GM12878 (cell line): ENCODE measurements around the gene RFXANK. TPM values are rescaled to one million over a fixed set of nuclear protein-coding genes. Genes with fewer than 3 reads are reported as not detected.

Experiments
- ATAC-seq: fragments of 200-7000 bp; cut with Tn5 transposase; 3 replicates; pipeline ENCODE4 v1.9.1; 2020; ENCODE audit warnings: mild to moderate bottlenecking, moderate library complexity
- BruUV-seq: library from RNA; stranded (reverse); fragments of 400-500 nt; replicated peaks from 2 replicates; lab custom pipeline; 2021; lab: Mats Ljungman, UMichigan
- CTCF ChIA-PET: fragments of 300-600 bp; sonication (Branson Sonifier 250); formaldehyde crosslinking; extraction: SDS; loops from one replicate; lab custom pipeline; 2021; ENCODE audit warnings: inconsistent platforms; lab: Yijun Ruan, JAX
- POLR2A ChIA-PET: fragments of 350-600 bp; formaldehyde crosslinking; extraction: SDS; loops from one replicate; lab custom pipeline; 2021; ENCODE audit warnings: inconsistent platforms; lab: Charles Lee
- RAD21 ChIA-PET: fragments of 300-600 bp; sonication (Branson Sonifier 250); formaldehyde crosslinking; loops from one replicate; lab custom pipeline; 2023; ENCODE audit warnings: antibody characterized with exemption; ENCODE audit not compliant: unreplicated experiment; lab: Charles Lee
- SMC1A ChIA-PET: fragments of 300-600 bp; sonication (Branson Sonifier 250); formaldehyde crosslinking; loops from one replicate; lab custom pipeline; 2023; ENCODE audit not compliant: unreplicated experiment, uncharacterized antibody; lab: Charles Lee
- DNase-seq: peaks from one replicate; pipeline ENCODE4 v3.0.0-alpha.2; 2011; ENCODE audit warnings: low read depth, low spot score
- FAIRE-seq: peaks from 3 replicates; lab custom pipeline; 2011; peaks lifted over from hg19 to GRCh38; lab: Jason Lieb, UNC
- H2AFZ ChIP-seq: 2 replicates; pipeline ENCODE4 v1.6.0; 2011; ENCODE audit warnings: low read depth, low read length, control low read depth; ENCODE audit not compliant: control insufficient read depth
- H3K27ac ChIP-seq: 2 replicates; pipeline ENCODE4 v1.5.1; 2011; ENCODE audit warnings: control low read depth; ENCODE audit not compliant: control insufficient read depth, insufficient read depth
- H3K27me3 ChIP-seq, 2 experiments: replicated peaks in 1 of 2; 2 replicates each; pipeline versions ENCODE4 v1.6.0 to v1.6.1; 2011; ENCODE audit warnings: low read length in 1 of 2; ENCODE audit not compliant: control insufficient read depth in 2 of 2, insufficient read depth in 2 of 2
- H3K36me3 ChIP-seq, 2 experiments: 2 replicates each; pipeline ENCODE4 v1.5.1; 2011; ENCODE audit warnings: low read length in 1 of 2; ENCODE audit not compliant: control insufficient read depth in 2 of 2, insufficient read depth in 2 of 2
- H3K4me1 ChIP-seq: 2 replicates; pipeline ENCODE4 v1.6.1; 2011; ENCODE audit warnings: mild to moderate bottlenecking, low read length, moderate library complexity, mixed read lengths; ENCODE audit not compliant: control insufficient read depth, insufficient read depth
- H3K4me2 ChIP-seq: 2 replicates; pipeline ENCODE4 v1.6.0; 2011; ENCODE audit warnings: control low read depth; ENCODE audit not compliant: control insufficient read depth, insufficient read depth
- H3K4me3 ChIP-seq: fragments of 200-600 bp; sonication (generic); 2 replicates; pipeline ENCODE4 v1.5.1; 2016
- H3K79me2 ChIP-seq: 2 replicates; pipeline ENCODE4 v1.6.0; 2011; ENCODE audit warnings: low read length; ENCODE audit not compliant: control insufficient read depth, insufficient read depth
- H3K9ac ChIP-seq: 2 replicates; pipeline ENCODE4 v1.8.0; 2011; ENCODE audit warnings: low read length, control low read depth, mixed read lengths; ENCODE audit not compliant: control insufficient read depth, insufficient read depth
- H3K9me3 ChIP-seq: replicated peaks from 3 replicates; pipeline ENCODE4 v1.5.1; 2011; ENCODE audit warnings: mild to moderate bottlenecking, low read length; ENCODE audit not compliant: control insufficient read depth, insufficient read depth
- H4K20me1 ChIP-seq: 2 replicates; pipeline ENCODE4 v1.6.0; 2011; ENCODE audit not compliant: control insufficient read depth, insufficient read depth
- CHD2 ChIP-seq: IDR thresholded peaks from 2 replicates; pipeline ENCODE4 v1.6.1; 2011; ENCODE audit warnings: low read depth, low read length, improper control_type of control experiment, borderline replicate concordance
- MEF2A ChIP-seq: IDR thresholded peaks from 2 replicates; pipeline ENCODE4 v1.6.1; 2011; ENCODE audit warnings: low read depth, mild to moderate bottlenecking, low read length, moderate library complexity; ENCODE audit not compliant: insufficient read depth
- MYB ChIP-seq: fragments of 150-350 bp; IDR thresholded peaks from 2 replicates; pipeline ENCODE4 v1.6.1; 2014; ENCODE audit warnings: mild to moderate bottlenecking, low read depth, low read length, borderline replicate concordance
- MYC ChIP-seq: IDR thresholded peaks from 2 replicates; pipeline ENCODE4 v1.6.1; 2011; ENCODE audit warnings: mild to moderate bottlenecking, low read length, moderate library complexity, inconsistent platforms; ENCODE audit not compliant: insufficient read depth, insufficient replicate concordance, insufficient read length, severe bottlenecking
- PAX5 ChIP-seq: IDR thresholded peaks from 2 replicates; pipeline ENCODE4 v1.6.1; 2011; ENCODE audit warnings: low read depth, low read length, borderline replicate concordance
- RAD21 ChIP-seq: IDR thresholded peaks from 2 replicates; pipeline ENCODE4 v1.6.1; 2011; ENCODE audit warnings: mild to moderate bottlenecking, low read depth, low read length, moderate library complexity; ENCODE audit not compliant: insufficient read depth
- SMC3 ChIP-seq: IDR thresholded peaks from 2 replicates; pipeline ENCODE4 v1.6.1; 2011; ENCODE audit warnings: low read length, improper control_type of control experiment, borderline replicate concordance
- SP1 ChIP-seq: IDR thresholded peaks from one replicate; pipeline ENCODE4 v1.6.1; 2011; ENCODE audit warnings: low read depth, low read length
- ZNF217 ChIP-seq: fragments of 450-650 bp; IDR thresholded peaks from 2 replicates; pipeline ENCODE4 v1.6.1; 2017; ENCODE audit warnings: antibody characterized with exemption, mild to moderate bottlenecking
- WGBS: methylation state at CpG from one replicate; pipeline ENCODE4 v1.1.6; 2016; ENCODE audit warnings: low lambda C conversion rate; ENCODE audit not compliant: insufficient replicate concordance, insufficient coverage; ENCODE audit errors: missing lambda C conversion rate; 5-methylcytosine and 5-hydroxymethylcytosine counted together
- in situ Hi-C: fragments of 300-500 bp; cut with MboI; formaldehyde crosslinking; loops from 9 replicates; pipeline ENCODE4 v1.14.3; 2018; ENCODE audit warnings: mixed read lengths
- intact Hi-C: fragments of 100-400 bp; cut with micrococcal nuclease; formaldehyde crosslinking; loops from one replicate; pipeline ENCODE4 v1.14.2; 2022; ENCODE audit not compliant: unreplicated experiment
- polyA plus RNA-seq, 11 experiments: library from polyadenylated mRNA; depleted of rRNA in 4 of 11; unstranded in 6 of 11; stranded (reverse) in 5 of 11; fragments of >200 nt; fragmentation: Nextera tagmentation in 4 of 11; fragmentation: Illumina TruSeq in 1 of 11; extraction: Ambion mirVana in 4 of 11; extraction: Trizol in 1 of 11; gene quantifications; 1 replicate in 1 of 11; 2 replicates in 10 of 11; pipeline versions ENCODE4 v1.2.1 to v1.2.3, GENCODE V29; 2011 to 2016; ENCODE audit warnings: inconsistent platforms in 2 of 11, missing spikeins in 2 of 11, low read depth in 1 of 11
- total RNA-seq, 4 experiments: library from RNA; depleted of rRNA in 3 of 4; stranded (reverse); fragments of >200 nt in 3 of 4; fragmentation: Illumina TruSeq in 1 of 4; extraction: Trizol in 1 of 4; gene quantifications; 2 replicates each; pipeline versions ENCODE4 v1.2.1 to v1.2.3, GENCODE V29; 2013 to 2021

The RFXANK gene
- total and polyA plus RNA-seq, 10 of the 15 experiments (the other 5 are each of a cell fraction or from before 2014, with no cell fraction given) = 70.8 to 125 (median 95.7) TPM

DNA sequence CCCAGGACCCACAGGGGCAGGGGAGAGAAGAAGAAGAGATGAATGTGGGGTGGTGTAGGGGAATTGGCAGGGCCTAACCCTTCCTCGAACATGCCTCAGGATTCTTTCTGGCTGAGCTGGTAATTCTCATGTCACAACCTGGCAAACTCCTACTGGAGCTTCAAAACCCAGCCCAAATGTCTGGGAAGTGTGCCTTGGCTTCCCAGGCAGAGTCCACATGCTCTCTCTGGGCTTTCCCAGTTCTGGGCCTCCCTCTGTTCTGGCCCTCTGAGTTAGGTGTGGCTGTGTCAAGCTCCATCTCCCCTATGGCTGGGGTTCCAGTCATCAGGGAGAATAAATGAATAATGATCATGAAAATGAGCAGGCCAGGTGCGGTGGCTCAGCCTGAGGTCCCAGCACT is 42.6 kb upstream of the RFXANK start:
- Histone ChIP-seq H3K4me1 (peaks cover 16% of the 10 kb centered on the region), H4K20me1 (no peaks in the 10 kb centered on the region), H3K9ac (no peak overlapping the region), H3K27ac (no peak overlapping the region), H3K4me2 (no peak overlapping the region), H3K36me3 (peaks cover 6 to 8% of the 10 kb centered on the region in 2 experiments; a peak in 3 of 4 replicates), H3K79me2 (no peaks in the 10 kb centered on the region), H3K9me3 (no peaks in the 10 kb centered on the region), H3K27me3 (no peaks in the 10 kb centered on the region), H2AFZ (no peak overlapping the region), H3K4me3 (no peak overlapping the region)
- SMC1A ChIA-PET = interaction anchor here (1.3 to 5.4 kb wide), 3 partner anchors 11 to 25 kb away, joined by 5 to 114 read pairs (median 16); no protein-coding TSS in a partner anchor
- ATAC-seq (no peak), FAIRE-seq (no peak), DNase-seq (no peak)
- WGBS = 63% methylated on average over 2 of the region's 2 CpGs
- no TSS peak for BruUV-seq
- POLR2A ChIA-PET = interaction anchor here (1.0 to 2.5 kb wide), 2 partner anchors 8 to 25 kb away, joined by 6 to 7 read pairs; no protein-coding TSS in a partner anchor
- RAD21 ChIA-PET = interaction anchor here (0.6 to 17.5 kb wide), 3 partner anchors 9 to 44 kb away, joined by 3 to 394 read pairs (median 4); partner anchors contain the start of gene MEF2B
- intact Hi-C loops = no loop called here
- in situ Hi-C loops = loop anchor here (10.0 kb wide), 1 partner anchor 345 kb away; no protein-coding TSS in a partner anchor
- TF ChIP-seq SP1 = no peak
- TF ChIP-seq SMC3 = no peak
- no peak for TF ChIP-seq ZNF217
- TF ChIP-seq MYC = no peak
- TF ChIP-seq PAX5 = no peak
- no peak for TF ChIP-seq MEF2A
- TF ChIP-seq CHD2 = no peak
- TF ChIP-seq MYB = no peak
- TF ChIP-seq RAD21 = no peak
- TF ChIP-seq, all 136 proteins: peak for 0
- CTCF ChIA-PET = interaction anchor here (2.4 to 6.3 kb wide), 3 partner anchors 9 to 26 kb away, joined by 22 to 207 read pairs (median 57); partner anchors contain the start of gene MEF2B
